AG20443 (cell line): Measurements from ENCODE around the gene SYNE3.

Source experiments
- DNase-seq: peaks from one replicate; pipeline ENCODE4 v3.0.0; 2012; ENCODE audit warnings: low spot score, mixed read lengths

The SYNE3 gene

DNA sequence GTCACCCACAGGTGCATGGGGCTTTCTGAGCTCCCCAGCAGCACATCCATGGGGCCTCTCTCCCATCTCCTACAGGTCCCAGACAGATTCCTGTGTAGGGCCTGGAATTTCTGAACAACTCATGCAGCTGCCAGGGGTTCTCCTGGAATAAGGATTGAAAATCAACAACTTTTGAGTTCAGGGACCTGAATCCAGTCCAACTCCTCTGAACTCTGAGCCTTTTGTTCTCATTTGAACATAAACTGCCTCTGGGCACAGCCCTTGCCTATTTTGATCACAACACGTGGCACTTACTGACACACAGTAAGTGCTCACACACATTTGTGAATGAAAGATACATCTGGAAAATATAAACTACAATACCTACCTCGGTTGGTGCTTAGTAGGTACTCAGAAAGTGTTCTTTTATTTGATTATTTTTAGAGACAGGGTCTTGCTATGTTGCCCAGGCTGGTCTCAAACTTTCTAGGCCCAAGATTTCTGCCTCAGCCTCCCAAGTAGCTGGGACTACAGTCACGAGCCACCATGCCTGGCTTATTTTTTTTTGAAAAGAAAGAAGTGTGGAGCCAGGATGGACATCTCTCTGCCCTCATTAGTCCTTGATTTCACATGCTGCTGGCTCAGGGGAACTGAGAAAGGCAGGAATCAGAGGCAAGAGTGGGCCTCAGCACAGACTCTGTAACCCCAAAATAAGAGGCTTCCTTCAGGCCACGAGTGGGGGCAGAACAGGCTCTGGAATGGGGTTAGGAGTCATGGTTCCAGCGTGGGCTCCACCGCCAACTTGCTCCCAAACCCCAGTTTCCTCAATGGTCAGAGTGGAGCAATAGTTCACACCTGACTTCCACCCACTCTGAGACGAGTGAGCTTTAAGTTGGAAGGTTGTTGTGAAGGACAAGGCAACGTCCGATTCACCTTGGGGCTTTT is 27.0 kb downstream of the SYNE3 start:
- DNase-seq, result no peak

DNA sequence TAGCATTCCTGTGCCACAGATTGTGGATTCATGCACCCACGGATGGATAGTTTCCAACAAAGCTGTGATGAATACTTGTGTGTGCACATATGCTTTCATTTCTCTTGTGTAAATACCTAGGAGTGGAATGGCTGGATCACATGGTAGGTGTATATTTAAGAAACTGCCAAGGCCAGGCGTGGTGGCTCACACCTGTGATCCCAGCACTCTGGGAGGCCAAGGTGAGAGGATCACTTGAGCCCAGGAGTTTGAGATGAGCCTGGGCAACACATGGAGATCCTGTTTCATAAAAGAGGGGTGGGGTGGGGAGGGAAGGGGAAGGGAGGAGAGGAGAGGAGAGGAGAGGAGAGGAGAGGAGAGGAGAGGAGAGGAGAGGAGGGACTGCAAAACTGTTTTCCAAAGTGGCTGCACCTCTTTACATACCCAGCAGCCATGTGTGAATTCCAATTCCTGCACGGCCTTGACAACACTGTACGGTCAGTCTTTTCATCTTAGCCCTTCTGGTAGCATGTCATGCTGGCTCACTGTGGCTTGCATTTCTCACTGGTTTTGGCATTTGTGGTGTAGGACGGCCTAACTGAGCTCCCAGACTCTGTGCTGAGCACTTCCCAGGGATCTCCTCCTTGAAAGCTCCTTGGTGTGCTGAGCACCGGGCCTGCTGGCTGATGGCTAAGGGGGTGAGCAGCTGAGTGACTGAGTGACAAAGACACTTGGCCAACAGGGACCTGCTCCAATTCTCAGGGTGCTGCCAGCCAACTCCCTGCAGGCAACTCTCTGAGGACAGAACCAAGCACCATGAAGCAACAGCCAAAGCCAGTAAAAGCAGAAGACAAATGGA is 27.9 kb downstream of the SYNE3 start:
- peak; percentile 58 for DNase-seq

DNA sequence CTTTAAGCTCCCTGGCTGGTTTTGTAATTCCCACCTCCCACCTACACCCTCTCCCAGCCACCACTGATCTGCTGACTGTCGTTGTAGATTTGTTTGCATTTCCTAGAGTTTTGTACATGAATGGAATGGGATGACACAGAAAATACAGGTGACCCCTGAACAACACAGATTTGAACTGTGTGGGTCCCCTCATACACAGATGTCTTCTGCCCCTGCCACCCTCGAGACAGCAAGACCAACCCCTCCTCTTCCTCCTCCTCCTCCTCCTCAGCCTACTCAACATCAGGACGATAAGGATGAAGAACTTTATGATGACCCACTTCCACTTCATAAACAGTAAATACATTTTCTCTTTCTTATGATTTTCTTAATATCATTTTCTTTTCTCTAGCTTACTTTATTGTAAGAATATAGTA is 28.8 kb downstream of the SYNE3 start:
- DNase-seq, result no peak

DNA sequence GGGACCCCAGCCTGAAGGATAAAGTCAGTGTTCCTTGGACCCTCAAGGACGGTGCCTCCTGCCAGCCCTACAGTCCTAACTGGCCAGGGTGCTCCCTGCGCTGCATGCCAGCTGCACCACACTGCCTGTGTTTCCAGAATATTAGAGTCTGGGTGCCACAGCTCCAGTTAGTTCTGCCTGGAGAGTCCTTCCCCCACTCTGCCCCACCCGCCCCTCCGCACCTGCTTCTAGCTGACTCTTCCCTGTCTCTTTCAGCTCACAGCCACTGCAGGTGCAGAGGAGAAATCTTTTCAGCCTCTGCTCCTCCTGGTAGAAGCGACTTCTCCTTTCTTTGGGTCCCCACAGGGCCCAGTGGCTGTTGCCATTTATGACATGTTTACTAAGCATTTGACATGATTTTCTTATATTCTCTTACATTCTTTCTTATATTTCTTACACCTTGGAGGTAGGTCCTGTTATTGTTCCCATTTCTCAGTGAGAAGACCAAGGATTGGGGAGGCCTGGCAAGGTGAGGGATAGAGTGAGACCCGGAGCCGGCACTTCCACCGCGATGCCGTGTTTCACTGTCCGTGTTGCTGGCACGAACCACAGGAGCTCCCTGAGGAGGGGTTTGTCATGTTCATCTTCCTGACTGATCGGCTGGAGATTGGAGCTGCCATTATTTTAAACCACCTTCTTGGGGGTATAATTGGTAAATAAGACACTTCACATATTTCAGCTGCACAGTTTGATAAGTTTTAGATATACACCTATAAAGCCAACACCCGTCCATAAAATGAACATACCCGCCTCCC is 29.4 kb downstream of the SYNE3 start:
- no peak for DNase-seq

DNA sequence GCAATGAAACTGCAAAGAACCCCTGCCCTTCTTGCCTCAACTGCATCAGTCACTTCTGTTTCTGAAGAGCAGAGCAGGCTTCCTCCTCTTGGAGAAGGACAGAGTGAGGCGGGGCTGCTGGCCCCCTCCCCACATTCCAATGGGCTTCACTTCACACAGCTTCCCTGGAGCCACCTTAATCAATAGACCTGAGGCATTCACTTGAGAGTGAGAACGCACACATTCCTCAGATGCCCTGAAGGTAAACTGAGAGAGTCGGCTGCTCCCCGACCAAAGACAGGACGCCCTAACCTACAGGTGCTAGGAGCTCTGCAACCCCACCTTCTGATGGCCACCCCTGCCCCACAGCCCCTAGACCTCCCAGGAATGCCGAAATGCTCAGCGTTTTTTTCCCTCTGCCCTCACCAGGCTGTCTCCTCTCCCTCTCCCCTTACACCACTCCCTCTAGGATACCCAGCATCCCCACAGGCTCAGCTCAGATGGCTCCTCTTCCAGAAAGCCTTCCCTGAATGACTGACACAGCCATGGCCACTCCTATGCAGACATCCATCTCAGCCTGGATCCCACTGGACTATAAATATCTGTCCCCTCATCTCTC is 31.1 kb downstream of the SYNE3 start:
- DNase-seq, result no peak

DNA sequence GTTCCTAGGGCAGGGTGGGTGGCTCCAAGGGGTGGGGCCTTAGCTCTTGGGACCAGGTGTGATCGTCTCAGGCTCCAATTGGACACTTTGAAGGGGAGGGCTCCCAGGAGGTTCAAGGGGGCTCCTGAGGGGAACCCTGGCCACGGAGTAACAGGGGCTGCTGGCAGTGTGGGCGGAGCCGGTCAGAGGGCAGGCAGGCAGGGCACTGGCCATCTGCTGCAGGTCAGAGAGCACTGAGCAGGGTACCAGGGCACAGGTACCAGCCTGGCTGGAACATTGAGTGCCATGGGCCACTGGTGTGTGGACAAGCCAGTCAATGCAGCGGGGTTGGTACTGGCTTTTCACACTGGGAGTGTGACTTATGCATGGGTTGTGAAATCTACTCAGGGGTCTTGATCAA is 32.2 kb downstream of the SYNE3 start:
- DNase-seq, result no peak

DNA sequence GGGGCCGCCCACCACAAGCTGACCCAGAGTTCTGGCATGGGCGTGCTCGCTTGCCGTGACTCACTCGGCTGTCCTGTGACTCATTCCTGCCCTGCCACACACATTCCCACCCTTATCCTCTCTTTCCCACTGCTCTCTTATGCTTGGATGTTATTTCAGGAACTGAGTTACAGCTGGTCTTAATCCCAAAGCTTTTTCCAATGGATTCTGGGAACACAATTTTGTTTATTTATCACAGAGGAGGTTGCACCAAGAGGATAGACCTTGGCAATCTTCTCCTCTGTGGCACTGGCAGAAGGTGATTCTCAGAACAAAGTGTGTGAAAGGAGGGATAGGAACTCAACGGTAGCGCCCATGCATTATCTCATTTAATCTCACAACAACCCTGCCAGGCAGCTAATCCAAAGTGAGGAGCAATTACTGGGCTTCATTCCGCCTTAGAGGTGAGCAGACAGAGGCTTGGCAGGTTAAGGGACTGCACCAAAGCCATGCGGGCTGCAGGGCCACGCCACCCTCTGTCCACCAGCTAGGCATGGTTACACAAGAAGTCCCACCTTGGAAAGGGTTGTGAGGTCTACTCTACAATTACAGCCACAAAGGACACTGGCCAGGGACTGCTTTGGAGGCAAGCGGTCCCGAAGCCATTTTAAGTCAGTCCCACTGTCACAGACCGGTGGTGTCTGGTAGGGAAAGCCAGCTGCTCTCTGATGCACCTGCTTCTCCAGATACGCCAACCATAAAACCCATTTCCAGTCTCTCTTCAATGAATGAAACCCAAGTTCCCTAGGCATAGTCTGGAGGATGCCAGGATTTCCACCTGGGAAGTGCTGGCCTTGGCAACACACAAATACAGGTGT is 32.9 kb downstream of the SYNE3 start:
- peak; percentile 94 for DNase-seq

DNA sequence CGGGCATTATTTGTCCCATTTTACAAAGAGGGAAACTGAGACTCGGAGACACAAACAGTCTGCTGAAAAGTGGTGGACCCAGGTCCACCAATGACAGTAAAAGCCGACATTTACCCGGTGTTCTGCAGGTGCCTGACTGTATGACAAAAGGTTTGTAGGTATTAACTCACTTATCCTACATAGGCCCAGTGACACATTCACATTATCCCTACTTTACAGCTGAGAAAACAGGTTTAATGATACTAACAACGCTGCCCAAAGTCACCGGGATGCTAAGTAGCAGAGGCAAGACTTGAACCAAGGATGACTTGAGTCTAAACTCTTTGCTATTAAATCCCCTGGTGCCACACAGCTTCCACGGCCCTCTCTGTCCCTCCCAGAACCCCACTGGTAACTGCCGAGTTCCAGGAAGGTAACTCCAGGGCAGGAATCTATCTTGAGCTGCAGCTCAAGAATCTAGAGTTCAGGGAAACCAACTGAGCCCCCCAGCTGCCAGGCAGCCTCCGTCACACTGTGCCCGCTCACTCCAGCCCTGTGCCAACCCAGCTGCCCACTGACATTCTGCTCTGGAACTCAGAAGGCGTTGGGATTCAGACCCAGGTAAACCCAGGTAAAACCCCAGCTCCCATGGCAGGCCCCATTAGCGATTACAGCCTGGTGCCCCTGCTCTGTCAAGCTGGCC is 33.7 kb downstream of the SYNE3 start:
- no peak for DNase-seq

DNA sequence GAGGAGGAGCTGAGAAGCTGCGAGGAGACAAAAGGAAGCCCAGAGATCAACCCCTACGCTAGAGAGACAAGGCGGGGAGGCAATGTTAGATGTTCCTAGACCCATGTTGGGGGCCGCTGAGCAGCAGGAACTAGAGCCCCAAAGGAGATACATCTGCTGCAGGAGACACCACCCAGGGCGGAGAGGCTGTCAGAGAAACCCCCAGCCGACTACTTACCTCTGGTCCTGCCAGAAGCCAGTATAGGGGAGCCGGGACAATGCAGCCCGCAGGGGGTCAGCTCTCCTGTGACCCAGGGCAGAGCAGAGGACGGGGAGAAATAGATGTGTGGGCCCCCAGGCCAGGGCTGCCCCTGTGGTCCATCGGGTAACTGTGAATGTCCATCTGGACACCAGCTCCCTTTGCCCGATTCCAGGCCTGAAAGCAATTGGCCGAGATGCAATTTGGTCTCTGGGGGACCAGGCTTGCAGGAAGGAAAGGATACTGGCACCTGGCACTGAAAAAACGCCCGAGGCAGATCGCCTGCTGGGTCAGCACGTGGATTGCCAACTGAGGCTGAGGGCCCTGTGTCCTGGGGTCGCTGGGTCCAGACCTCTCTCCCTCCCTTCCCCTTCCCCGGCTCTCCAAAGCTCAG is 34.9 kb downstream of the SYNE3 start:
- DNase-seq, result no peak

DNA sequence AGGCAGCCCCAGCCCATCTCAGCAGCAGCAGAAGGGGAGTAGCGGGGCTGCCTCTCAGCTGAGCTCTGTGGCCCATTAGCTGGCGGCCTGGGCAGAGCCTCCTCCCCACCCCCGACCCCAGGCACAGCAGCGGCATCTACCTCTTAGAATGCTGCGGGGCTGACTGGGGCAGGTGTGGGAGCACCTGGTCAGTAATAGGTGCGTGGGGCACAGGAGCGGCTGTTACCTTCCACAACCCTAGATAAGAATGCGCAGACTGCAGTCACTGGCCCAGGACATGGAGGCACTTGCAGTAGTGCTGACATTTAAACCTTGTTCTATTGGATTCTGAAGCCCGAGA is 35.6 kb downstream of the SYNE3 start:
- DNase-seq, result no peak

DNA sequence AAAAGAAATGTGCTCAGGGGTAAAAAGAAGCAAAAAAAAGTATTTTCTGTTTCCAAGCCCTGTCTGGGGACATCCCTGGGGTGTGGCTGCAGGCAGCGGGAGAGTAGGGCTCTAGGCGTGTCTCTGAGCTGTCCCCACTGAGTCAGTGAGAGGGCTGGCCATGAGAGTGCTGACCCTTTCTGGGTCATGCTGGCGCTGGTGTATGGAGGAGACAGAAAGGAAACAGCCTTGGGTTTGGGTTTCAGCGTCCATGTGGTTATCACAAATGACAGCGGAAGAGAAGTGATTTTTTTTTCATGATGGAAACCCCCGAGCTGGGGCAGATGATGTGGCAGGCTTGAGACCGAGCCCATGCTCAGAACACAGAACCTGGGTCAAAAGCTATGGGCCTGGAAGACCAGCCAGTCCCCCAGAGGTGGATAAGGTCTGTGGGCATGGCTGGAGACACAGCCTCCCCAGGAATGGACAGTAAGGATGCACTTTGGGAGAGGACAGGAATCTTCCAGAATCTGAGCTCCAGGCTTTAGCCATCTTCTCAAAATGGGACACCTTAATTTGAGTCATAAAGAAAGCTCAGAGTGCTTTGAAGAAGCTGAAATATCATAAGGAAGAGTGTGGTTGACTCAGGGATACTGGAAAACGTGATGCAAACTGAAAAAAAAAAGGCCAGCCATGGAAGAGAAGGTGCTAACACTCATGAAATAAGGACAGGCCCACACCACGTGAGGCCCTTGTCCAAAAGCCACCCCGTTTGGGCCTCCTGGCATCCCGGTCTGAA is 36.2 kb downstream of the SYNE3 start:
- peak; percentile 90 for DNase-seq

DNA sequence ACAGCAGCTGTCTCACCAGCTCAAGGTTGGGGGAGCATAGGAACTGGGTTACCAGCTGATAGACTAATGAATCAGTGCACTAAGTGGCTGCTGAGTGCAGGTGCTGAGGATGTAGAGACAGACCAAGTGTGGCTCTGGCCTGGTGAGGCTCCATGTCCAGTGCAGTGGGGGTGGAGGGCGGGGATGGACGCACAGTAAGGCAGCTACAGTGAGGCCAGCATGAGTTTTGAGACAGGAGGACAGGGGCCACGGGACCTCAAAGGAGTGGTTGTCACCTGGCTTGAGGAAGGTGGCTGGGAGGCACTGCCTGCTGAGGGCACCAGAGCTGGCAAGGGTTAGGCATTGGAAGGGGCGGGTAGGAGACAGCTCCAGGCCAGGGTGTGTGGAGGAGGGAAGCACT is 37.0 kb downstream of the SYNE3 start:
- no peak for DNase-seq

DNA sequence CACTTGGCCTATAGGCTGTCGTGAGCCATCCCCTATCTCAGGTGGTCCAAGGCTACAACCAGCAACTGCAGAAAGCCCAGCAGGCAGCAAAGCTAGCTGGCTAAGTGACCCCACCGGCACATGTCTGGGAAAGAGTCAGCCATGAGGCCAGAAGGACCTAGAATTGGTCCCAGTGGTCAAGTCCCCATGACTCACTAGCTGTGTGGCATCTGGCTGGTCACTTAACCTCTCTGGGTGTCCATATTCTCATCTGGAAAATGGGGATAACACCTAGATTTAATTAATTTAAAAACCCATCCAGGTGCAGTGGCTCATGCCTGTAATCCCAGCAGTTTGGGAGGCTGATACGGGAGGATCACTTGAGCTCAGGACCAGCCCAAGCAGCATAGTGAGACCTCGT is 37.6 kb downstream of the SYNE3 start:
- DNase-seq, result no peak

DNA sequence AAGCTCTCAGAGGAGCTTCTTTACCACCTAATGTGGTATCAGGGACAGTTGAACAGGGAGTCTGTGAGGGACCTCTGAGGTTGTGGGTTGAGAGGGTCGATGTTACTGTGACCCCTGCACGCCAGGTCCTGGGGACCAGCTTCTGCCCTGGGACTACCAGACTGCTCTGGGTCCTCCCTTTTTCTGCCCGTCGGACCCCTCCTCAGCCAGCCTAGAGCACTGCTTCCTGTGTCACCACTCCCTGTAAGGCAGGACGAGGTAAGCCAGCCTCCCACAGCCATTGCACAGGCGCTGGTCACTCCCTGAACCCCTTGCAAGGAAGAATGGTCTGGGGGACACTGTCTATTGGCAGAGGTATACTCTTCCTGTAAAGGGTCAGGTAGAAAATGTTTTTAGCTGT is 38.1 kb downstream of the SYNE3 start:
- no peak for DNase-seq

DNA sequence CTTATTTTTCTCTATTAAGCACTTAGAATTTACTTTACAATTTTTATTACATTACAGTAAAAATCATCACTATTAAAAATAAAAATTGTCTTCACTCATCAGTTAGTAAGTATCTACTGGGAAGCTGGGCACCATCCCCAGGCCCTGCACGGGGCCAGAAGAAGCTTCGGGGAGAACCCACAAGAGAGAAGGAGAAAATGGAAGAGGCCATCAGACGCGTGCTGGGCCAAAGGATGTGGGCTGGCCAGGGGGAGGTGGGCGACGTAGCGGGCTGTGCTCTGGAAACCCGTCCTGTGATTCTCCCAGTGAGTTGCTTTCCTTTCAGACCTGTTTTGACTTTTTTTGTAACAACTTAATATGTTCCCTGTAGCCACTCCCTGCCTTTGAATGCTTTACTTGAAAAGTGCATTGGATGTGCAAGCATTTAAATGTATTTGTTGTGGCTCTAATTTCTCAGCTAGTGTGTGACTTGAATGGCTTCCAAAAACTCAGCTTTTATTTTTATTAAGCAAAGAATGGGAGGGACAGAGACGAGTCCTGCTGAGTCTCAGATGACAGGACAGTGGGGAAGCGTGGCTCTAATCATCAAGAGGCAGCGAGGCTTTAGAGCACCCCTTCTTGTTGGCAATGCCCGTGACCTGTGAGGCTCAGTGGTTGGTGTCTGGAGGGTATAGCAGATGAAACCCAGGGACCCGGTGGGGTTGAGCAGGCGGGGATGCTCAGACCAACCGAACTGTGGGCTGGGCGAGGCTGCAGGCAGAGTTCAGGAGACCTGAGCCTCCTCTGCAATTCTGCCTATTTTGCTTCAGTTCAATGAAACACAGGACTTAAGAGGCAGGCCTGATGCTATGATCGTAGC is 38.8 kb downstream of the SYNE3 start:
- DNase-seq, result no peak

DNA sequence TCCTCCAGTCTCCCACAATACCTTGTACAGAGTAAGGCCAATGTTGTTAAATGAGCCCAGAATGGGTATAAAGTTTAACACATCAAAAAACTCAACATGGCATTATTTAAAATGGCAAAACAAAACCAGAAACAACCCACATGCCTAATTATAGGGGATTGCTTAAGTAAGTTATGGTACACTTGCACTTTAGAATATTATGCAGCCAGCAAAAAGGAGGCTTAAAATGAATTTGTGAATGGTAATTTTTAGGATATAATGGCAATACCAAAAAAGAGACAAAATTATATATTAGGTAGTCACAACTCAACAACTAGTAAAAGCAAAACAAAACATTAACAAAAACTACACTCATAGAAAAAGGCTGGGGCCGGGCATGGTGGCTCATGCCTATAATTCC is 39.7 kb downstream of the SYNE3 start:
- DNase-seq, result no peak

DNA sequence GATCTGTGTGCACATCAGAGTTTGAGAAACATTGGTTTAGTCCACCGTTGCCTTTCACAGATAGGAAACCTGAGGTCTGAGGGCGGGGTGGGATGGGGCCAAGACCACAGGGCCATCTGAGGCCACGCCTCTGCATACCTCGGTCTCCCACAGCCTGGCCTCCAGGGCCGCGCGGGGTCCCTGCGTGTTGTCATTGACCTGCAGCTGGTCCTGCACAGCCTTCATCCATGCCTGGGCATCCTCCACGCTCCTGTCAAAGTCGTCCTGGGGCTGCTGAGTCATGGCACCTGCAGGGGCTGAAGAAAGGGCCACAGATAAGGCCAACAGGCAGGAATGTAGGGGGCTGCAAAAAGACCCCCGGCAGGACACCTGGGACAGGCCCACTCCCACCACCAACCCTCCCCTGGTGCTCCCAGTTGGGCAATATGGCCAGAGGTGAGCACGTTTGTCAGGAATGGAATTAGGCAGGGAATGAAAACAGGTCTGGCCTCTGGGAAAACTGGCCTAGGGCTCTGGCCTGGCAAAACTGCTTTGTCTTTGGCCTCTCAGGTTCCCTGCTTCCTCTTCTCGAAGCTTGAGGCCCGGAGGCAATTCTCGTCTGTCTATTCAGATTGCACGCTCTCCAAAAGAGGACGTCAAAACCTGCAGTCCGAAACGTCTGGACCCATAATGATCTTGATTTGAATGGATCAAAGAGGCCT is 40.8 kb downstream of the SYNE3 start:
- no peak for DNase-seq

DNA sequence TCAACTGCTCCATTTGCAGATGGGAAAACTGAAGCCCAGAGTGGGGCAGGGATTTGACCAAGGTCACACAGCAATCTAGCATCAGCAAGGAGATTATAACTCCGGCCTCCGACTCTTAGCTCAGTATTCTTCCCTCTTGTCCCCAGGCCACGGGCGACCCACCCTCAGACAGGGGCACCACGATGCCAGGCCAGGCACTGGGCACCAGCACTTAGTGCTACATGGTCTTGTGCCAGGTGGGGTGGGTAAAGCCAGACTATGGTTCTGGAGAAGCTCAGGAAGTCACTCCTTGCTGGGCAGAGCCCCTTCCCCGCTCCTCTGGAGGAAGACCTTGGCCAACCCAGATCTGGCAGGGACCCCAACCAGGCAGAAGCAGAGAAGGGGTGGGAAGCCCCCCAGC is 41.5 kb downstream of the SYNE3 start:
- no peak for DNase-seq
